ENCODE measurements around the gene HOXD9. TPM values are rescaled to one million over a fixed set of nuclear protein-coding genes. Genes with fewer than 3 reads are reported as not detected.

Gene HOXD9
- total RNA-seq, 1 donor from 2014 or later, result not detected

- Histone ChIP-seq H3K27ac (no peak overlapping the region), H3K9me3 (no peaks in the 10 kb centered on the region), H3K36me3 (no peaks in the 10 kb centered on the region), H3K4me1 (peaks cover 3 to 5% of the 10 kb centered on the region in 2 donors), H3K4me3 (peak overlapping the region; percentile 3 to 53), H3K27me3 (peaks cover 70% of the 10 kb centered on the region)
- peak in 1 of 2 donors; percentile 79 for DNase-seq (ENCODE audit: low spot score in 2 of 2)
- TF ChIP-seq CTCF (IDR thresholded peaks at IDR 0.05), result peak; percentile 65 to 93 (median 93)
- intact Hi-C loops (cut with DNase I), result loop anchor here (1.0 to 5.0 kb wide), 2 partner anchors 86 to 398 kb away; partner anchors contain the start of gene LNPK
Measured at GRCh38 chr2:176088048-176088936, 34.2 kb upstream of the HOXD9 start.

GRCh38 chr2:176088937-176089842 lies 33.3 kb upstream of the HOXD9 start:
- peaks cover 70% of the 10 kb centered on the region for H3K27me3 ChIP-seq
- TF ChIP-seq CTCF (IDR thresholded peaks at IDR 0.05), result no peak
- DNase-seq (ENCODE audit: low spot score in 2 of 2), result no peak
- peaks cover 5% of the 10 kb centered on the region in 2 donors for H3K4me1 ChIP-seq
- no peaks in the 10 kb centered on the region for H3K36me3 ChIP-seq
- H3K27ac ChIP-seq, result no peak overlapping the region
- H3K9me3 ChIP-seq, result no peaks in the 10 kb centered on the region
- intact Hi-C loops (cut with DNase I), result loop anchor here (1.0 to 5.0 kb wide), 2 partner anchors 87 to 399 kb away; partner anchors contain the start of gene LNPK
- H3K4me3 ChIP-seq, result no peak overlapping the region

GRCh38 chr2:176089843-176090395 lies 32.6 kb upstream of the HOXD9 start:
- Histone ChIP-seq H3K27me3 (peaks cover 69% of the 10 kb centered on the region), H3K4me1 (peaks cover 5% of the 10 kb centered on the region in 2 donors), H3K27ac (no peak overlapping the region), H3K9me3 (no peaks in the 10 kb centered on the region), H3K36me3 (no peaks in the 10 kb centered on the region), H3K4me3 (no peak overlapping the region)
- intact Hi-C loops (cut with DNase I), result loop anchor here (5.0 to 10.0 kb wide), 4 partner anchors 88 to 1755 kb away; partner anchors contain the start of genes LNPK and SP9
- no peak for TF ChIP-seq CTCF (IDR thresholded peaks at IDR 0.05)
- no peak for DNase-seq (ENCODE audit: low spot score in 2 of 2)

- H3K27ac ChIP-seq, result no peak overlapping the region
- DNase-seq (ENCODE audit: low spot score in 2 of 2), result no peak
- intact Hi-C loops (cut with DNase I), result loop anchor here (5.0 to 10.0 kb wide), 3 partner anchors 724 to 1756 kb away; partner anchors contain the start of gene SP9
Measured at GRCh38 chr2:176090862-176091261, 31.7 kb upstream of the HOXD9 start.

More at GRCh38 chr2:176090862-176091261, 31.7 kb upstream of the HOXD9 start:
- H3K4me1 ChIP-seq, result peaks cover 5% of the 10 kb centered on the region in 2 donors
- H3K27me3 ChIP-seq, result peaks cover 68% of the 10 kb centered on the region
- H3K9me3 ChIP-seq, result no peaks in the 10 kb centered on the region
- no peak overlapping the region for H3K4me3 ChIP-seq
- no peak for TF ChIP-seq CTCF (IDR thresholded peaks at IDR 0.05)
- no peaks in the 10 kb centered on the region for H3K36me3 ChIP-seq

Measured in ascending aorta (tissue), 2 donors.